Gastroesophageal sphincter (tissue), 4 donors: ENCODE data around the gene CASTOR2. TPM values are rescaled to one million over a fixed set of nuclear protein-coding genes. Genes with fewer than 3 reads are reported as not detected.

ENCODE experiments used
- ATAC-seq: fragments of 150-250 bp; one replicate; pipeline ENCODE4 v1.9.1; 2016; ENCODE audit warnings: mild to moderate bottlenecking, moderate library complexity
- H3K27ac ChIP-seq, 4 donors: fragments of 200-600 bp; sonication (generic) in 3 of 4; 1 replicate in 3 of 4; 2 replicates in 1 of 4; pipeline ENCODE4 v1.5.1; 2016 to 2019
- H3K27me3 ChIP-seq: fragments of 200-600 bp; sonication (generic); one replicate; pipeline ENCODE4 v1.5.1; 2019
- H3K36me3 ChIP-seq, 2 donors: fragments of 200-600 bp; sonication (generic); one replicate each; pipeline ENCODE4 v1.5.1; 2019; ENCODE audit warnings: control low read depth in 1 of 2
- H3K4me1 ChIP-seq, 3 donors: fragments of 200-600 bp; sonication (generic); 1 replicate in 2 of 3; 2 replicates in 1 of 3; pipeline ENCODE4 v1.5.1; 2016 to 2019; ENCODE audit warnings: control low read depth in 2 of 3
- H3K4me3 ChIP-seq, 2 donors: fragments of 200-600 bp; sonication (generic); one replicate each; pipeline ENCODE4 v1.5.1; 2019; ENCODE audit warnings: mild to moderate bottlenecking in 1 of 2, moderate library complexity in 1 of 2
- H3K9me3 ChIP-seq, 3 donors: fragments of 200-600 bp; sonication (generic); one replicate each; pipeline ENCODE4 v1.5.1; 2017 to 2019; ENCODE audit warnings: control low read depth in 2 of 3
- CTCF ChIP-seq, 4 experiments: fragments of 200-600 bp in 2 of 4; fragments of 450-650 bp in 2 of 4; sonication (generic) in 1 of 4; IDR thresholded peaks; one replicate each; pipeline ENCODE4 v1.5.1; 2017 to 2019; ENCODE audit warnings: antibody characterized with exemption in 4 of 4, mild to moderate bottlenecking in 2 of 4, moderate library complexity in 2 of 4
- EP300 ChIP-seq: sonication (generic); formaldehyde crosslinking; IDR thresholded peaks from one replicate; pipeline ENCODE4 v1.6.1; 2017; ENCODE audit warnings: antibody characterized with exemption, mild to moderate bottlenecking
- POLR2A ChIP-seq, 2 donors: fragments of 450-650 bp; IDR thresholded peaks; one replicate each; pipeline ENCODE4 v1.6.1; 2017; ENCODE audit warnings: antibody characterized with exemption in 2 of 2, mild to moderate bottlenecking in 2 of 2, moderate library complexity in 1 of 2
- POLR2AphosphoS5 ChIP-seq: sonication (generic); formaldehyde crosslinking; IDR thresholded peaks from one replicate; pipeline ENCODE4 v1.6.1; 2017; ENCODE audit warnings: antibody characterized with exemption
- WGBS, 2 donors: methylation state at CpG; one replicate each; pipeline ENCODE4 v1.1.5; 2018; ENCODE audit warnings: low coverage in 1 of 2; 5-methylcytosine and 5-hydroxymethylcytosine counted together
- total RNA-seq, 4 donors: library from RNA; depleted of rRNA; stranded (reverse); fragments of >200 nt; gene quantifications; one replicate each; pipeline ENCODE4 v1.1.0, GENCODE V29; 2016

CASTOR2 gene
- total RNA-seq, 4 donors from 2014 or later: 6.8 to 30.5 (median 14.6) TPM

- WGBS, 2 donors: 94 to 96% methylated on average over 7 to 8 of the region's 9 CpGs
- peaks cover 0 to 34% (median 9%) of the 10 kb centered on the region in 3 donors for H3K4me1 ChIP-seq
- peaks cover 0 to 98% of the 10 kb centered on the region in 2 donors for H3K36me3 ChIP-seq
Observed at GRCh38 chr7:75055155-75055554, 90.7 kb downstream of the CASTOR2 start.

GRCh38 chr7:75055830-75056772 lies 91.6 kb downstream of the CASTOR2 start:
- peaks cover 0 to 100% of the 10 kb centered on the region in 2 donors for H3K36me3 ChIP-seq
- no peak overlapping the region for H3K4me3 ChIP-seq
- H3K9me3 ChIP-seq: no peaks in the 10 kb centered on the region
- peak; percentile 80 for ATAC-seq
- 16 to 37% methylated on average over 7 to 14 of the region's 14 CpGs for WGBS, 2 donors
- peaks cover 0 to 34% (median 9%) of the 10 kb centered on the region in 3 donors for H3K4me1 ChIP-seq
- TF ChIP-seq POLR2AphosphoS5: peak; percentile 36
- no peak for TF ChIP-seq EP300
- TF ChIP-seq POLR2A (IDR thresholded peaks at IDR 0.05): no peak
- H3K27me3 ChIP-seq: no peaks in the 10 kb centered on the region
- peak overlapping the region in 3 of 4 donors; percentile 72 to 82 (median 76) for H3K27ac ChIP-seq

More at GRCh38 chr7:75055155-75055554, 90.7 kb downstream of the CASTOR2 start:
- Histone ChIP-seq H3K9me3 (no peaks in the 10 kb centered on the region), H3K4me3 (no peak overlapping the region), H3K27me3 (no peaks in the 10 kb centered on the region), H3K27ac (peak overlapping the region in 3 of 4 donors; percentile 72 to 82 (median 76))
- ATAC-seq: no peak
- TF ChIP-seq POLR2AphosphoS5 (no peak), EP300 (no peak), POLR2A (IDR thresholded peaks at IDR 0.05) (no peak), CTCF (IDR thresholded peaks at IDR 0.05) (no peak)

- Histone ChIP-seq H3K36me3 (peaks cover 0 to 100% of the 10 kb centered on the region in 2 donors), H3K4me3 (no peak overlapping the region), H3K9me3 (no peaks in the 10 kb centered on the region), H3K27ac (peak overlapping the region in 2 of 4 donors; percentile 14 to 76), H3K4me1 (peaks cover 0 to 34% (median 9%) of the 10 kb centered on the region in 3 donors), H3K27me3 (no peaks in the 10 kb centered on the region)
- TF ChIP-seq CTCF (IDR thresholded peaks at IDR 0.05) (no peak), EP300 (no peak), POLR2A (IDR thresholded peaks at IDR 0.05) (no peak), POLR2AphosphoS5 (no peak)
- 93 to 100% methylated on average over 1 to 11 of the region's 15 CpGs for WGBS, 2 donors
- no peak for ATAC-seq
Observed at GRCh38 chr7:75058406-75058805, 93.9 kb downstream of the CASTOR2 start.

- Histone ChIP-seq H3K4me3 (no peak overlapping the region), H3K27ac (no peak overlapping the region), H3K4me1 (no peaks in the 10 kb centered on the region), H3K9me3 (no peaks in the 10 kb centered on the region), H3K27me3 (no peaks in the 10 kb centered on the region), H3K36me3 (peaks cover 0 to 100% of the 10 kb centered on the region in 2 donors)
- no peak for TF ChIP-seq POLR2A (IDR thresholded peaks at IDR 0.05)
- no peak for TF ChIP-seq EP300
- no peak for TF ChIP-seq CTCF (IDR thresholded peaks at IDR 0.05)
- TF ChIP-seq POLR2AphosphoS5: no peak
- ATAC-seq: no peak
- WGBS, 2 donors: 81 to 86% methylated on average over 8 of the region's 8 CpGs
Observed at GRCh38 chr7:75064291-75064690, 99.8 kb downstream of the CASTOR2 start.

- no peak overlapping the region for H3K4me3 ChIP-seq
- 90 to 100% methylated on average over 1 to 3 of the region's 8 CpGs for WGBS, 2 donors
- no peak overlapping the region for H3K27ac ChIP-seq
- peaks cover 0 to 100% of the 10 kb centered on the region in 2 donors for H3K36me3 ChIP-seq
- no peaks in the 10 kb centered on the region for H3K4me1 ChIP-seq
- TF ChIP-seq POLR2AphosphoS5 (no peak), CTCF (IDR thresholded peaks at IDR 0.05) (no peak), POLR2A (IDR thresholded peaks at IDR 0.05) (no peak), EP300 (no peak)
- ATAC-seq: no peak
- H3K27me3 ChIP-seq: no peaks in the 10 kb centered on the region
- H3K9me3 ChIP-seq: no peaks in the 10 kb centered on the region
Observed at GRCh38 chr7:75064801-75065200, 100.3 kb downstream of the CASTOR2 start.
